ENCODE data around the gene CD46.
A peak's percentile ranks its signal among the peaks of the same experiment; 100 is the strongest.

Gene CD46

GRCh38 chr1:207828046-207828445 is 76.2 kb downstream of the CD46 start:
- DNase-seq (ENCODE audit: low read depth, low spot score) = no peak

- DNase-seq (ENCODE audit: low read depth, low spot score) = peak; percentile 17
These were observed 76.8 kb downstream of the CD46 start for GRCh38 chr1:207828485-207829158.

GRCh38 chr1:207829576-207829975 is 77.7 kb downstream of the CD46 start:
- no peak for DNase-seq (ENCODE audit: low read depth, low spot score)

GRCh38 chr1:207830788-207831187 is 78.9 kb downstream of the CD46 start:
- DNase-seq (ENCODE audit: low read depth, low spot score) = no peak

- no peak for DNase-seq (ENCODE audit: low read depth, low spot score)
These were observed 79.9 kb downstream of the CD46 start for GRCh38 chr1:207831517-207832327.

GRCh38 chr1:207832796-207833195 is 80.9 kb downstream of the CD46 start:
- DNase-seq (ENCODE audit: low read depth, low spot score) = no peak

GRCh38 chr1:207833381-207833780 is 81.5 kb downstream of the CD46 start:
- DNase-seq (ENCODE audit: low read depth, low spot score) = no peak

GRCh38 chr1:207833956-207834660 is 82.3 kb downstream of the CD46 start:
- no peak for DNase-seq (ENCODE audit: low read depth, low spot score)

GRCh38 chr1:207835958-207836357 is 84.1 kb downstream of the CD46 start:
- no peak for DNase-seq (ENCODE audit: low read depth, low spot score)

- no peak for DNase-seq (ENCODE audit: low read depth, low spot score)
These were observed 84.9 kb downstream of the CD46 start for GRCh38 chr1:207836591-207837347.

GRCh38 chr1:207837673-207838072 is 85.8 kb downstream of the CD46 start:
- no peak for DNase-seq (ENCODE audit: low read depth, low spot score)

- no peak for DNase-seq (ENCODE audit: low read depth, low spot score)
These were observed 86.6 kb downstream of the CD46 start for GRCh38 chr1:207838156-207839082.

GRCh38 chr1:207839083-207839413 is 87.2 kb downstream of the CD46 start:
- DNase-seq (ENCODE audit: low read depth, low spot score) = no peak

- no peak for DNase-seq (ENCODE audit: low read depth, low spot score)
These were observed 88.5 kb downstream of the CD46 start for GRCh38 chr1:207840380-207840779.

GRCh38 chr1:207841293-207841692 is 89.4 kb downstream of the CD46 start:
- no peak for DNase-seq (ENCODE audit: low read depth, low spot score)

GRCh38 chr1:207841901-207842300 is 90.0 kb downstream of the CD46 start:
- no peak for DNase-seq (ENCODE audit: low read depth, low spot score)

- DNase-seq (ENCODE audit: low read depth, low spot score) = no peak
These were observed 90.7 kb downstream of the CD46 start for GRCh38 chr1:207842506-207842905.

GRCh38 chr1:207844371-207844770 is 92.5 kb downstream of the CD46 start:
- no peak for DNase-seq (ENCODE audit: low read depth, low spot score)
